ENCODE measurements around the gene DEFB132.

The DEFB132 gene

GRCh38 chr20:297925-298775, 40.6 kb downstream of the DEFB132 start:
- DNase-seq: peak; percentile 65

DNA sequence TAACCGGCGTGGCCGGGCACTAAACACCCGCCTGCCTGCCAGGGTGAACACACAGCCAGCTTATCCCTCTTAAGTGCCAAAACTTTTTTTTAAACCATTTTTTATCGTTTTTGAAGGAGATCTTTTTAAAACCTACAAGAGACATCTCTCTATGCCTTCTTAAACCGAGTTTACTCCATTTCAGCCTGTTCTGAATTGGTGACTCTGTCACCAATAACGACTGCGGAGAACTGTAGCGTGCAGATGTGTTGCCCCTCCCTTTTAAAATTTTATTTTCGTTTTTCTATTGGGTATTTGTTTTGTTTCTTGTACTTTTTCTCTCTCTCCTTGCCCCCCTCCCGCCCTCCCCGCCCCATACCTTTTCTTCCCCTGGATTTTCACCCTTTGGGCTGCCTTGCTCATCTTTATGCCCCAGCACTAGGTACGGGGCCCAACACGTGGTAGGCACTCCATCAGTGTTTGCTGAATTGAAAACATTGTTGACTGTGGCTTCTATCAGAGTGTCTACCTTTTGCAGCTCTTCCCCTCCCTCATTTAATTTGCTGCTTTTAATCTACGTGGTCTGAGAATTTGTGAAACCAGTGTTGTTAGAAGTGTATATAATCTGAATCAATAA, 41.4 kb downstream of the DEFB132 start:
- DNase-seq: no peak

- DNase-seq: no peak
Measured at GRCh38 chr20:300345-300990, 42.9 kb downstream of the DEFB132 start.

GRCh38 chr20:301886-302848, 44.6 kb downstream of the DEFB132 start:
- no peak for DNase-seq

GRCh38 chr20:305745-306144, 48.2 kb downstream of the DEFB132 start:
- no peak for DNase-seq

DNA sequence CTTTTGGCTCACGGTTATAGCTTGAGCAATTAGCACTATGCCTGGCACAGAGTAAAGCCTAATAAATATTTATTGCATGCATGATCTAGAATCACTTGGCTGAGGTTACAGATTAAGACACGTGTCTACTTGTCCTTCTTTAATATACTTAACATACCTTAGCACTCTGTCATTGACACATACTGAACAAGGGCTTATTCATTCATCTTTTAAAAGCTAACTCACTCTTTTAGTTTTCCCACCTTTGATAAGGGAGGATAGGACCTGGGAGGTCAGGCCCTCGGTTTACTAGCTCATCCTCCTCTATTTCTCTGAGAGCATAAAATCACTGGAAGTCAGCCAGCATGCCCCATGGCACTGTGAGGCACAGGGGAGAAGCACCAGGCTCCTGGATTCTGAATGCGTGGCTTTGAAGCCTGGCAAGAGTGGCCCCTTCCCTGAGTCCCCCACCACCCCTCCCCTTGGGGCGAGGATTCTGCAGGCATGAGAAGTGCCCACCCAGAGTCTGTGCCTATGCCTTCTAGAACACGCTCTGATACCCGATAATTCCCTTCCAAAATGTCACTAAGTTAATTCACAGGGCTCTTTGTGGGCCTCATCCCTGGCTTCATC, 51.0 kb downstream of the DEFB132 start:
- DNase-seq: no peak

DNA sequence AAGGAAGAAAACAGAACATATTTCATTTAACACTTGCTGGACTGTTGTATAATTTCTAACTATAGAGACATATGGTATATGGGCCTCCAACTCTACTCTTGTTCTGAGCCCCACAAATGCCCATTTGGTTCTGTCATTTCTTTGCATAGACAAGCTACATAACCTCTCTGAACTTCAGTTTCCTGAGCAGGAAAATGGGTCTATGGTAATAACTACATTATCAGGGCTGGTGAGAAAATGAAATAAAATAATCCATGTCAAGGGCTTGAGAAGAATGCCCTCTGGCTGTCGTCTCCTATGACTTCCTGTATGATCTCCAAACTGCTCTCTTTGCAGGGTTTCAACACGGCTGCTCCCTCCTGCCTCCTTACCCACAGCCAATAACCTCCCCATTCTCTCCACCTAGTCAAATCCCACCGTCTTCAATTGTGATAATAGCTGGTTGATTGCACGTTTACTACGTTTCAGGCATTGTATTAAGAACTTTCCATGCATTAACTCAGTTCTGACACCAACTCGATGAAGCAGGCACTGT, 51.8 kb downstream of the DEFB132 start:
- DNase-seq: peak; percentile 59

DNA sequence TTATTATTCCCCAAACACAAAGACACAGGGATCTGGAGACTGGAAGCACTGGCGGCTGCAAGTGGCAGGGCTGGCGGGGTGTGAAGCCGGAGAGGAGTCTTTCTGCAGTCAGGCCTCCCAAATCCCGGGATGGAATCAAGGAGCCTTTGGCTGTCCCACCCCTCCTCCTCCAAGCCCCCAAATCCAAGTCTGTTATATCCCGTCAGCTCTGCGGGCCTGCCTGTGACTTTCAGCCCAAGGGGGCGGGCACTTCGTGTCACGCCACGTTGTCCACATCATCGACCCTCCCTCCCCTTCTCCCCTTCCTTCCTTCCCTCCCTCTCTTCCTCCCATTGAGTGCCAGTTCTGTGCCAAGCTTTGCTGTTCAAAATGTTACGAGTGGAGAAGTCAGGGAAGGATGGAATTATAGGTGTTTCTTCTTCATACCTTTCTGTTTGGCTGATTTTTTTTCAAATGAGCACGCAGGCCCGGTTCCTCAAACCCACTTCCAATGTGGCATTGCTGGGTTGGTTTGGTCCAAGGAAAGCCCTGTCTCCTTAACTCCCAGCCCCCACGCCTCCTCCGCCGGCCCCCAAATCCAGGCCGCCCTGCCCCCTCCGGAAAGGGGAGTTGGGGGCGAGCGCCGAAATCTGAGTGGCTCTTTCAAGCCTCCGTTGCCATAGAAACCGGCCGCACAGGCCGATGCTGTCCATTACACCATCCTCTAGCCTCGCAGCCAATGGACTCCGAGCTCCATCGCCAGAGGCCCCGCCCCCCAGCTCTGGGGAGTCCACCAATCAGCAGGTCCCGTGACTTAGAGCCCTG, 52.5 kb downstream of the DEFB132 start:
- peak; percentile 100 for DNase-seq

GRCh38 chr20:310645-311044, 53.1 kb downstream of the DEFB132 start:
- no peak for DNase-seq
